BJ (cell line): ENCODE data around the gene FBXW4. TPM values are rescaled to one million over a fixed set of nuclear protein-coding genes. Genes with fewer than 3 reads are reported as not detected.
A peak's percentile ranks its signal among the peaks of the same experiment; 100 is the strongest.

Experiments used
- CTCF ChIA-PET: fragments of 350-600 bp; formaldehyde crosslinking; extraction: SDS; loops from one replicate; lab custom pipeline; 2021; ENCODE audit warnings: antibody characterized with exemption, inconsistent platforms; lab: Yijun Ruan, JAX
- POLR2A ChIA-PET: fragments of 300-600 bp; sonication (Branson Sonifier 250); formaldehyde crosslinking; extraction: SDS; loops from one replicate; lab custom pipeline; 2021; ENCODE audit warnings: antibody characterized with exemption; lab: Charles Lee
- DNase-seq: peaks from one replicate; pipeline ENCODE4 v3.0.0-alpha.2; 2011; ENCODE audit warnings: low read depth
- H3K27me3 ChIP-seq: 2 replicates; pipeline ENCODE4 v1.6.0; 2011; ENCODE audit warnings: low read length; ENCODE audit not compliant: control insufficient read depth, insufficient read depth
- H3K36me3 ChIP-seq: 2 replicates; pipeline ENCODE4 v1.5.1; 2011; ENCODE audit warnings: low read length; ENCODE audit not compliant: control insufficient read depth, insufficient read depth
- H3K4me3 ChIP-seq: 2 replicates; pipeline ENCODE4 v1.5.1; 2011; ENCODE audit warnings: low read depth, mild to moderate bottlenecking, control low read depth, low read length
- polyA plus RNA-seq: library from polyadenylated mRNA; depleted of rRNA; stranded (reverse); fragments of >200 nt; gene quantifications from 2 replicates; pipeline ENCODE4 v1.2.3, GENCODE V29; 2011
- TF ChIP-seq, protein P1 (sequence below): IDR thresholded peaks from 2 replicates; pipeline ENCODE4 v1.5.1; 2011; ENCODE audit warnings: low read depth, mild to moderate bottlenecking, control low read depth, inconsistent platforms, low read length, moderate library complexity; ENCODE audit not compliant: insufficient read depth

The FBXW4 gene
- polyA plus RNA-seq, 1 experiment, result 31.2 TPM

DNA sequence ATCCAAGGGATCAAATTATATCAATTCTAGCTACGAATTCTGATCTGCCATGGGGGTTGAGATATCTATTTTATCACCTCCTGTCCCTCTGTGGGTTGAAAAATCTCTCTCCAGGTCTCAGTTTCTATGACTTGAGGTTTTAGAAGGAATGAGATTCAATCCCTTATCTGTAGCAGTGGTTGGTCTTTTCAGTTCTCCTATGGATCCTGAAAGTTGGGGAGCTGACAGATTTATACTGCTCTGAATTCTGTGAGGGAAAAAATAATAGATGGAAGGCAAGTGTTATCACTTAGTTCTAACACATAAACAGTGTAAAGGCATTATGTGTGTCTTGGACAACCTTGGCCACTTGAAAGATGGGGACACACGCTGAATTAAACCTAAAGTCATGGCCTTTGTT is 15.8 kb upstream of the FBXW4 start:
- H3K4me3 ChIP-seq, result no peak overlapping the region
- ChIA-PET CTCF (interaction anchor here (1.9 kb wide), 1 partner anchor 15 kb away, joined by 6 read pairs; no protein-coding TSS in a partner anchor), POLR2A (no interaction called here)
- DNase-seq, result no peak
- H3K36me3 ChIP-seq, result no peaks in the 10 kb centered on the region
- TF ChIP-seq, protein P1, sequence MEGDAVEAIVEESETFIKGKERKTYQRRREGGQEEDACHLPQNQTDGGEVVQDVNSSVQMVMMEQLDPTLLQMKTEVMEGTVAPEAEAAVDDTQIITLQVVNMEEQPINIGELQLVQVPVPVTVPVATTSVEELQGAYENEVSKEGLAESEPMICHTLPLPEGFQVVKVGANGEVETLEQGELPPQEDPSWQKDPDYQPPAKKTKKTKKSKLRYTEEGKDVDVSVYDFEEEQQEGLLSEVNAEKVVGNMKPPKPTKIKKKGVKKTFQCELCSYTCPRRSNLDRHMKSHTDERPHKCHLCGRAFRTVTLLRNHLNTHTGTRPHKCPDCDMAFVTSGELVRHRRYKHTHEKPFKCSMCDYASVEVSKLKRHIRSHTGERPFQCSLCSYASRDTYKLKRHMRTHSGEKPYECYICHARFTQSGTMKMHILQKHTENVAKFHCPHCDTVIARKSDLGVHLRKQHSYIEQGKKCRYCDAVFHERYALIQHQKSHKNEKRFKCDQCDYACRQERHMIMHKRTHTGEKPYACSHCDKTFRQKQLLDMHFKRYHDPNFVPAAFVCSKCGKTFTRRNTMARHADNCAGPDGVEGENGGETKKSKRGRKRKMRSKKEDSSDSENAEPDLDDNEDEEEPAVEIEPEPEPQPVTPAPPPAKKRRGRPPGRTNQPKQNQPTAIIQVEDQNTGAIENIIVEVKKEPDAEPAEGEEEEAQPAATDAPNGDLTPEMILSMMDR, result no peak
- H3K27me3 ChIP-seq, result no peaks in the 10 kb centered on the region

DNA sequence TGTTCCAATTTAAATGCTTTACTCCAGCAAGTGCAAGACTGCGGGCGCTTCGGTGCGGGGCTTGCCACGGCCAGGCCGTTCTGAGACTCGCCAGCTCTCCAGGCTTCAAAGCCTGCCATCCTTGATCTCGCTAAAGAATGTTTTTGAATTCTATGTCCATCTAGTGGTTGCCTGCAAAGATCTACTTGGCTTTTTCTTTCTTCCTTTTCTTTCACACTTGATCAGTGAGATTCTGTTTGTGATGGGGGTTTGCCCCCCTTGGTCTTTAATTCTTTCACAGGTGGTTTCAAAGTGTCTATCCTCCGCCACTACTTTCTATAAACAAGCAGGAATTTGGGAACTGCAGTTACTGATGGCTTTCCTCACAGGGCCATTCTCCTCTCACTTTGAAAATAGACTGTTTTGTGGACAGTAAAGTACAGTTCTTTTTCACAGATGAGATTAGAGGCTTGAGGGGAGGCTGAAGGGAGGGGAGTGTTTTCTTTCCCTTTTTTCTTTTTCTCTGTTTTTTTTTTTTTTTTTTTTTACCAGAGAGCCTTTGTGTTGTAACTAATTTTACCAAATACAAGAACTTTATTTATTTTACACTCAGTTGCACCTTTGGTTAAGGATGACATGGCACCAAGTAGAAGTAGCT is 15.2 kb upstream of the FBXW4 start:
- DNase-seq, result no peak
- CTCF ChIA-PET, result interaction anchor here (1.9 kb wide), 1 partner anchor 16 kb away, joined by 6 read pairs; no protein-coding TSS in a partner anchor

DNA sequence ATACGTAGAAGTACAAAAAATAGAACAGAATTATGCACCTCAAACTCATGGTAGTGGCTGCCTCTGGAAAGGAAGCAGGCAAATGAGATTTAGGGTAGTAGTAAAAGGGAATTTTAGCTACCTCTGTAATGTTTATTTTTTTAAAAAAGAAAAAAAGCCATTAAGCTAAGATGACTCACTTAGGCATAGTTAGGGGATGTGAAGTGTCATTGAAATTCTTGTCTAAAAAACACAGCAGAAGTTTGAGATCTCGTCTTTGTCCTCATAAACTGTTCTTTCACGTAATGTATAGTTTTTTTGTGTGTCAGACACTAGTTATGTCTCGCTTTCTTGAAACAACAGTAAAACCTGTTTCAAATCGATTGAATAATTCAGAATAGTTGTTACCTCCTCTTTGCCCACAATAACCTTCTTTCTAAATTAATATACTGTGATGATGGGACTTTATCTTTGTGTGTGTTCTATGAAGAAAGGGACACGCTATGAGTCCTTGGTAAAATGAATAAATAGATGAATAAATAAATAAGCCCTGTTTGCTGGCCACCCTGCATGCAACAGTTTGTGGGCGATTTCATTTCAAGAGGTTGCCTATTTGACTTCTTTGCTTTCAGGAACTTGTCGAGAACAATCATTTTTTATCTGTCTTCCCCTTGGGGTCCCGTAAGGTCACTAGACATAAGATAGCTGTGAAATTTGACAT is 14.5 kb upstream of the FBXW4 start:
- TF ChIP-seq, protein P1, result no peak
- H3K36me3 ChIP-seq, result no peaks in the 10 kb centered on the region
- H3K27me3 ChIP-seq, result no peaks in the 10 kb centered on the region
- H3K4me3 ChIP-seq, result no peak overlapping the region
- no peak for DNase-seq
- ChIA-PET CTCF (interaction anchor here (0.6 to 1.9 kb wide), 2 partner anchors 16 to 1174 kb away, joined by 3 to 6 read pairs; partner anchors contain the start of gene HIF1AN), POLR2A (interaction anchor here (0.6 kb wide), 2 partner anchors 431 to 934 kb away, joined by 3 read pairs; no protein-coding TSS in a partner anchor)

More for the DNA sequence above, 15.2 kb upstream of the FBXW4 start:
- POLR2A ChIA-PET, result no interaction called here
- Histone ChIP-seq H3K36me3 (no peaks in the 10 kb centered on the region), H3K4me3 (no peak overlapping the region), H3K27me3 (no peaks in the 10 kb centered on the region)
- TF ChIP-seq, protein P1, result peak; percentile 12; the same call in 1 of the 2 replicates

DNA sequence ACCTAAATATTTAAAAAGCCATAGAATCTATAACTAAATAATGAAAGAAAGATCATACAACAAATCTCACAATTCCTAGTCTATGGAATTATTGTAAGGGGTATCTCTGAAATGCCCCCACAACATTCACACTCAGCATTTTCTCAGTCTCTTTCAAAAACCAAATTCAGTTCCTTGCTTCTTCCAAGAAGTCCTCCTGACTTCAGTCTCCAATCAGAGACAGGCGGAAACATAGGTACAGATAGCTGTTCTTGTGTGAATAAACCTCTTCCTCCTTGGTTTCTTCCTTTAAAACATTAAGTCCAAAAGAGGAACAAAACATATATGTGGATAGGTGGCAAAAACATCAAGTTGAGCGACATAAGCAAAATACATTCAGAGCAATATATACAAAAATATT is 13.9 kb upstream of the FBXW4 start:
- DNase-seq, result no peak
- Histone ChIP-seq H3K36me3 (no peaks in the 10 kb centered on the region), H3K27me3 (no peaks in the 10 kb centered on the region), H3K4me3 (no peak overlapping the region)
- TF ChIP-seq, protein P1, result no peak
- POLR2A ChIA-PET, result interaction anchor here (0.6 kb wide), 1 partner anchor 431 kb away, joined by 3 read pairs; no protein-coding TSS in a partner anchor
- CTCF ChIA-PET, result interaction anchor here (1.9 kb wide), 1 partner anchor 17 kb away, joined by 6 read pairs; no protein-coding TSS in a partner anchor

DNA sequence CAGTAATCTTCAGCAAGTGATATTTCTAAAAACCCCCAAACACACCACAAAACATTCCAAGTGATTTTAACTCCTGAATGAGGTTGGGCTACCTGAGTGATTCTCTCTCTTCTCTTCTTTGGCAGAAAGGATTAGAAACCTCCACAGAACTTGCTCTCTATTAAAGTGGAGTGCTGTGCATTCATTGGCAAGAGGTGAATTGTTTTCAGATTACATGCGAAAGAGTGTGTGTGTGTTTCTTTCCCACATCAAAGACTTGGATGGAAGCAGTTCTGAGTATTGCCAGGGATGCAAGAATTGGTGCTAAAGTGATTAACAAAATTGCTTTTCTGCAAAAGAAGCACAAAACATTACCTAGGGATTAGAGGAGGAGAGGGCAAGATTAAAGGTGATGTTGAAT is 13.1 kb upstream of the FBXW4 start:
- TF ChIP-seq, protein P1, result no peak
- POLR2A ChIA-PET, result no interaction called here
- no peak for DNase-seq
- H3K36me3 ChIP-seq, result no peaks in the 10 kb centered on the region
- no peaks in the 10 kb centered on the region for H3K27me3 ChIP-seq
- CTCF ChIA-PET, result no interaction called here
- no peak overlapping the region for H3K4me3 ChIP-seq
